Transverse colon (tissue), 4 donors: ENCODE measurements around the gene ZNF391. TPM values are rescaled to one million over a fixed set of nuclear protein-coding genes. Genes with fewer than 3 reads are reported as not detected.

Experiments
- DNase-seq: peaks from one replicate; pipeline ENCODE4 v3.0.0-alpha.2; 2019
- H3K27ac ChIP-seq, 4 donors: fragments of 200-600 bp; sonication (generic); 2 replicates each; pipeline ENCODE4 v1.5.1; 2016 to 2018; ENCODE audit warnings: inconsistent platforms in 4 of 4
- H3K27me3 ChIP-seq: fragments of 200-600 bp; sonication (generic); 2 replicates; pipeline ENCODE4 v1.5.1; 2017; ENCODE audit warnings: inconsistent platforms
- H3K36me3 ChIP-seq, 4 donors: fragments of 200-600 bp; sonication (generic); 2 replicates each; pipeline ENCODE4 v1.5.1; 2017 to 2019; ENCODE audit warnings: inconsistent platforms in 4 of 4
- H3K4me1 ChIP-seq, 4 donors: fragments of 200-600 bp; sonication (generic); 2 replicates each; pipeline ENCODE4 v1.5.1; 2017 to 2020; ENCODE audit warnings: inconsistent platforms in 4 of 4
- H3K4me3 ChIP-seq, 4 donors: fragments of 200-600 bp; sonication (generic); 1 replicate in 1 of 4; 2 replicates in 3 of 4; pipeline versions ENCODE4 v1.5.1 to v1.6.1; 2017 to 2019; ENCODE audit warnings: inconsistent platforms in 4 of 4
- H3K9me3 ChIP-seq, 2 donors: fragments of 200-600 bp; sonication (generic); 2 replicates each; pipeline ENCODE4 v1.5.1; 2017 to 2019; ENCODE audit warnings: inconsistent platforms in 2 of 2
- CTCF ChIP-seq, 5 experiments: fragments of 200-600 bp in 3 of 5; fragments of 450-650 bp in 2 of 5; sonication (generic) in 3 of 5; IDR thresholded peaks; 1 replicate in 2 of 5; 2 replicates in 3 of 5; pipeline ENCODE4 v1.5.1; 2016 to 2017; ENCODE audit warnings: antibody characterized with exemption in 5 of 5, inconsistent platforms in 3 of 5, mild to moderate bottlenecking in 2 of 5, moderate library complexity in 1 of 5
- EP300 ChIP-seq: sonication (generic); formaldehyde crosslinking; IDR thresholded peaks from one replicate; pipeline ENCODE4 v1.6.1; 2017; ENCODE audit warnings: antibody characterized with exemption, low read depth
- POLR2A ChIP-seq: fragments of 450-650 bp; IDR thresholded peaks from one replicate; pipeline ENCODE4 v1.6.1; 2016; ENCODE audit warnings: antibody characterized with exemption, mild to moderate bottlenecking, moderate library complexity
- POLR2AphosphoS5 ChIP-seq, 3 donors: sonication (generic); formaldehyde crosslinking; IDR thresholded peaks; one replicate each; pipeline ENCODE4 v1.6.1; 2016; ENCODE audit warnings: antibody characterized with exemption in 3 of 3
- WGBS, 2 donors: methylation state at CpG; one replicate each; pipeline ENCODE4 v1.1.5; 2018; ENCODE audit warnings: low coverage in 1 of 2; 5-methylcytosine and 5-hydroxymethylcytosine counted together
- in situ Hi-C, 4 donors: fragments of 200-750 bp; cut with MboI; loops; one replicate each; pipeline versions ENCODE4 v1.15.0 to v1.15.1; 2017; ENCODE audit warnings: low sequenced_read_pairs in 3 of 4, low pct_ligation_motif_present in 1 of 4, low pct_unique_long_range_greater_than_20kb in 1 of 4
- intact Hi-C: fragments of 100-400 bp; cut with DNase I; formaldehyde crosslinking; loops from one replicate; pipeline ENCODE4 v1.15.1; 2023; ENCODE audit warnings: low total_unique reads
- small RNA-seq, 4 donors: library from RNA; depleted of rRNA; stranded (forward); fragments of <200 nt; gene quantifications; one replicate each; pipeline ENCODE3, GENCODE V24; 2016
- total RNA-seq, 4 donors: library from RNA; depleted of rRNA; stranded (reverse); fragments of >200 nt; gene quantifications; one replicate each; pipeline ENCODE4 v1.1.0, GENCODE V29; 2016

The ZNF391 gene
- total RNA-seq, 4 donors from 2014 or later = 0.75 to 2.4 (median 1.2) TPM; not detected in 1

DNA sequence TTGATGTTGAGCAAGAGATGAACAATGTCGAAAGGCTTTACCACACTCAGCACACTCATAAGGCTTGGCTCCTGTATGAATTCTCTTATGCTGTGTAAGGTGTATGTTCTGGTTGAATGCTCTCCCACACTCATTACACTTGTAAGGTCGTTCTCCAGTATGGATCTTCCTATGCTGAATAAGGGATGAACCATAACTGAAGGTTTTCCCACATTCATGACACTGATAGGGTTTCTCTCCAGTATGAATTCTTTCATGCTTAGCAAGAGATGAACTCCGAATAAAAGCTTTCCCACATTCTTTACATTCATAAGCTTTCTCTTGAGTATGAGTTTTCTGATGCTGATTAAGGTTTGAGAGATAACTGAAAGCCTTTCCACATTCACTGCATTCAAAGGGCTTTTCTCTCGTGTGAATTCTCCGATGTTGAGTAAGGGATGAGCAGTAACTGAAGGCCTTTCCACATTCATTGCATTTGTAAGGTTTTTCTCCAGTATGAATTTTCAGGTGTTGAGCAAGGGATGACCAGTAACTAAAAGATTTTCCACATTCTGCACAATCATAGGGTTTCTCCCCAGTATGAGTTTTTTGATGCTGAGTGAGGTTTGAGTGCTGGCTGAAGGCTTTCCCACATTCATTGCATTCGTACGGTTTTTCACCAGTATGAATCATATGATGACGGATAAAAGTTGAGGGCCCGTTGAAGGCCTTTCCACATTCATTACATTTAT lies 63.3 kb downstream of the ZNF391 start:
- 97 to 98% methylated on average over 6 to 9 of the region's 9 CpGs for WGBS, 2 donors
- Histone ChIP-seq H3K27me3 (no peaks in the 10 kb centered on the region), H3K36me3 (peaks cover 5 to 81% (median 44%) of the 10 kb centered on the region in 4 donors), H3K4me3 (no peak overlapping the region), H3K27ac (no peak overlapping the region), H3K4me1 (no peaks in the 10 kb centered on the region), H3K9me3 (peaks cover 81 to 98% of the 10 kb centered on the region in 2 donors)
- intact Hi-C loops (no loop called here), in situ Hi-C loops (no loop called here)
- TF ChIP-seq POLR2A (no peak), POLR2AphosphoS5 (IDR thresholded peaks at IDR 0.05) (no peak), CTCF (IDR thresholded peaks at IDR 0.05) (no peak), EP300 (no peak)
- DNase-seq = no peak

GRCh38 chr6:27452496-27452897 lies 63.9 kb downstream of the ZNF391 start:
- 90 to 97% methylated on average over 3 of the region's 3 CpGs for WGBS, 2 donors
- H3K4me3 ChIP-seq = no peak overlapping the region
- in situ Hi-C loops = no loop called here

More at GRCh38 chr6:27452496-27452897, 63.9 kb downstream of the ZNF391 start:
- Histone ChIP-seq H3K4me1 (no peaks in the 10 kb centered on the region), H3K27ac (no peak overlapping the region), H3K9me3 (peaks cover 78 to 99% of the 10 kb centered on the region in 2 donors), H3K36me3 (peaks cover 5 to 87% (median 48%) of the 10 kb centered on the region in 4 donors), H3K27me3 (no peaks in the 10 kb centered on the region)
- intact Hi-C loops = no loop called here
- no peak for DNase-seq
- TF ChIP-seq EP300 (no peak), POLR2A (no peak), CTCF (IDR thresholded peaks at IDR 0.05) (no peak), POLR2AphosphoS5 (IDR thresholded peaks at IDR 0.05) (no peak)

Small RNA genes lying within 50 kb of the gene (small RNA-seq; reads per million reads assigned to genes)
- 0 reads per million in 4 donors for gene MCFD2P1

Other genes starting within 250 kb of the ZNF391 start
- 10 to 100 TPM in 3 of 4 donors, 1 to 10 TPM in 1; 9.0 to 34.5 (median 18.8) TPM for gene PRSS16, start 141.1 kb upstream of the ZNF391 start, total RNA-seq
- not detected for gene POM121L2, start 76.5 kb upstream of the ZNF391 start, total RNA-seq
- 1 to 10 TPM; 2.8 to 9.7 (median 6.9) TPM for gene ZNF184, start 84.3 kb downstream of the ZNF391 start, total RNA-seq